Adrenal gland (tissue), 12 donors: ENCODE results near the gene BORCS6. TPM values are rescaled to one million over a fixed set of nuclear protein-coding genes. Genes with fewer than 3 reads are reported as not detected.
A peak's percentile ranks its signal among the peaks of the same experiment; 100 is the strongest.

Source experiments
- DNase-seq, 7 donors: peaks; one replicate each; pipeline ENCODE4 v3.0.0-alpha.2; 2019 to 2020
- H3K27ac ChIP-seq, 5 donors: fragments of 200-600 bp; sonication (generic) in 4 of 5; 1 replicate in 3 of 5; 2 replicates in 2 of 5; pipeline versions ENCODE4 v1.5.1 to v1.8.0; 2016 to 2020; ENCODE audit warnings: mild to moderate bottlenecking in 1 of 5
- H3K27me3 ChIP-seq: fragments of 200-600 bp; 2 replicates; pipeline ENCODE4 v1.8.0; 2021
- H3K36me3 ChIP-seq, 2 donors: fragments of 200-600 bp; replicated peaks in 1 of 2; 1 replicate in 1 of 2; 2 replicates in 1 of 2; pipeline versions ENCODE4 v1.5.1 to v1.8.0; 2018 to 2022
- H3K4me1 ChIP-seq, 2 donors: fragments of 200-600 bp; replicated peaks in 1 of 2; 1 replicate in 1 of 2; 2 replicates in 1 of 2; pipeline versions ENCODE4 v1.5.1 to v1.8.0; 2018 to 2021
- H3K4me3 ChIP-seq, 4 donors: fragments of 200-600 bp; sonication (generic) in 3 of 4; one replicate each; pipeline ENCODE4 v1.5.1; 2016 to 2018
- H3K9me3 ChIP-seq, 3 donors: fragments of 200-600 bp; sonication (generic) in 1 of 3; replicated peaks in 1 of 3; 1 replicate in 2 of 3; 2 replicates in 1 of 3; pipeline versions ENCODE4 v1.5.1 to v1.8.0; 2016 to 2021
- CTCF ChIP-seq, 6 experiments: fragments of 450-650 bp in 4 of 6; fragments of 200-600 bp in 2 of 6; sonication (generic) in 1 of 6; IDR thresholded peaks; 1 replicate in 5 of 6; 2 replicates in 1 of 6; pipeline versions ENCODE4 v1.5.1 to v1.8.0; 2016 to 2021; ENCODE audit warnings: antibody characterized with exemption in 6 of 6, mild to moderate bottlenecking in 2 of 6, moderate library complexity in 1 of 6
- POLR2A ChIP-seq, 2 donors: fragments of 450-650 bp; IDR thresholded peaks; one replicate each; pipeline ENCODE4 v1.6.1; 2017; ENCODE audit warnings: antibody characterized with exemption in 2 of 2, mild to moderate bottlenecking in 2 of 2, moderate library complexity in 1 of 2
- WGBS, 4 donors: extraction: QIAGEN DNeasy Blood & Tissue Kit in 2 of 4; methylation state at CpG; one replicate each; pipeline versions ENCODE4 v1.1.5 to v1.1.7; 2013 to 2017; 5-methylcytosine and 5-hydroxymethylcytosine counted together
- intact Hi-C, 2 donors: fragments of 100-400 bp; cut with DNase I; formaldehyde crosslinking; loops; one replicate each; pipeline versions ENCODE4 v1.14.1 to v1.15.0; 2022 to 2023
- polyA plus RNA-seq, 3 donors: library from polyadenylated mRNA; stranded (reverse); fragments of 200-250 nt in 2 of 3; fragments of 350-450 nt in 1 of 3; fragmentation: Illumina TruSeq in 1 of 3; extraction: RNeasy Lipid Tissue Mini Kit (QIAGEN cat#74804) in 1 of 3; gene quantifications; one replicate each; pipeline ENCODE4 v1.2.3, GENCODE V29; 2013 to 2014
- total RNA-seq, 9 donors: library from RNA; depleted of rRNA in 4 of 9; stranded (reverse); fragments of >200 nt in 4 of 9; fragments of 120-200 nt in 1 of 9; fragmentation: NEBNext Ultra II Directional in 1 of 9; extraction: Animal tissue kit (Norgen Biotek cat#: 25700) in 1 of 9; gene quantifications; one replicate each; pipeline versions ENCODE4 v1.1.0 to v1.2.4, GENCODE V29; 2013 to 2023
- donor health status: healthy with polysubstance abuse.
- donor health status: Bipolar disorder and iron deficiency.
- donor health status: DM: yes; HTN: yes; CAD: no.
- donor health status: DM: no; HTN: no; CAD: no.
- donor health status: DM: no; HTN: no; CAD: no.
- donor health status: DM: yes; HTN: yes; CAD: no.

BORCS6 gene
- total and polyA plus RNA-seq, 12 donors = 3.3 to 29.7 (median 12.3) TPM

DNA sequence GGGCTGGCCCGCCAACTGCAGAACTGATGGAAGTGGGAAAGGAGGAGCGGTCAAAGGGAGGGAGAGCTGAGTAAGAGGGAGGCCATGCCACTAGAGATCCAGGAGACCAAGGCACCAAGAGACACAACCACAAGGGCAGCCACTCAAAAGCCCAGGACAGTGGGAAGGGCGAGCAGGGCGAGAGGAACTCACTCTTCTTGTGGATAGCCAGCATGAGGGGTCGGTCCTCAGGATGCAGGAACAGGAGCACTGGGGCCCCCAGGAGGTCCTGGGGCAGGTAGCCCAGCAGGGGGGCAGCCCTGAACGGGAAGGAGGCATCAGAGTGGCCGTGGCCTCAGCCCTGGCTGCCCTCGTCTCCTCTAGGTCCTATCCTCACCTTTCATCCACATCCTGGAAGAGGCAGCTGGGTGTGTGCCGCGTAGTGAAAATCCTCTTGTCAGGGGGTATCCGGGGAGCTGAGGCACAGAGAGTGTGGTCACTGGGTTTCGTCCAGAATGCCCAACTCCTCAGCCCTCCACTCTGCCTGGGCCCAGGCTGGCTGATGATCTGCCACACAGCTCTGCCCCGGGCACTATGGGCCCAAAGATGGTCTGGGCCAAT, 42.1 kb downstream of the BORCS6 start:
- intact Hi-C loops = no loop called here
- peak in 1 of 7 donors; percentile 51 for DNase-seq
- Histone ChIP-seq H3K4me1 (peaks cover 18 to 37% of the 10 kb centered on the region in 2 donors), H3K9me3 (no peaks in the 10 kb centered on the region), H3K4me3 (no peak overlapping the region), H3K27ac (peak overlapping the region in 4 of 5 donors; percentile 6 to 81 (median 48)), H3K36me3 (peaks cover 0 to 80% of the 10 kb centered on the region in 2 donors), H3K27me3 (no peaks in the 10 kb centered on the region)
- WGBS, 4 donors = 72 to 88% (median 84%) methylated on average over 7 to 13 of the region's 13 CpGs
- TF ChIP-seq POLR2A (IDR thresholded peaks at IDR 0.05) (no peak), CTCF (IDR thresholded peaks at IDR 0.05) (no peak)

GRCh38 chr17:8147141-8147804, 42.7 kb downstream of the BORCS6 start:
- no peaks in the 10 kb centered on the region for H3K9me3 ChIP-seq
- H3K27me3 ChIP-seq = no peaks in the 10 kb centered on the region
- TF ChIP-seq CTCF (IDR thresholded peaks at IDR 0.05) = no peak
- TF ChIP-seq POLR2A (IDR thresholded peaks at IDR 0.05) = peak in 1 of 2 donors; percentile 21
- intact Hi-C loops = no loop called here
- peaks cover 0 to 85% of the 10 kb centered on the region in 2 donors for H3K36me3 ChIP-seq
- peaks cover 14 to 32% of the 10 kb centered on the region in 2 donors for H3K4me1 ChIP-seq
- no peak overlapping the region for H3K4me3 ChIP-seq
- H3K27ac ChIP-seq = peak overlapping the region in 4 of 5 donors; percentile 6 to 81 (median 48)
- DNase-seq = peak in 3 of 7 donors; percentile 39 to 54 (median 48)
- 72 to 79% (median 77%) methylated on average over 13 to 26 of the region's 26 CpGs for WGBS, 4 donors

DNA sequence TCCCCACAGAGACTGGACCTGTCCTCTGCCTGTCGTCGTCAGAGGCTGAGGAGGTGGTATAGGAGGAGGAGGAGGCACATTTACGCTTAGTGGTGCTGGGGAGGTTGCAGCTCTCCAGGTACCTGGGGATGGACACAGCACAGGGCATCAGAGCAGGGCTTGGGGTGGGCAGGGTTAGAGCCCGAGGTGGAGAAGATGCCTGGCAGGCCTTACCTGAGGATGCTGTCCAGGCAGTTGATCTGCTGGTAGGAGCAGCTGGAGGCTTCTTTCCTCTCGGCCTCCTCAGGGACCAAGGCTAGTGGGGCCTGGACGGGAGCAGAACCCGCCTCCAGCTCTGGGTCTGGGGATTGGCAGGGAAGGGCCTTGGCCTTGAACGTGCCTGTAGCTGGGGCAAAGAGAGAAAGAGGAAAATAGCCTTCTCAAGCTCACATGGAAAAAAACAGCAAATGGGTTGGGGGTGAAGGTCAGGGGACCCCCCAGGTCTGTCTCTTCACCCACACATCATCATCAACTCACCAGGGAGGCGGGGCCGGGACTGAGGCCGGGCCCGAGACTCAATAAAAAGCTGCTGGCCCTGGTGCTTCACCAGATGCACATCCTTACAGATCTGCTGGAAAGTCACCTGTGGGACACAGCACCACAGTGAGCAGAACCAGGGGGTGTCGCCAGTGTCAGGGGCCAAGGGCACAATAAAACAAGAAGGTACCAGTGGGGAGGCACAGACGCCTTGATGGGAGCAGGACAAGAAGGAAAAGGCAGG, 43.4 kb downstream of the BORCS6 start:
- intact Hi-C loops = no loop called here
- peak in 5 of 7 donors; percentile 28 to 56 (median 51) for DNase-seq
- 57 to 69% (median 65%) methylated on average over 14 of the region's 14 CpGs for WGBS, 4 donors
- Histone ChIP-seq H3K4me3 (no peak overlapping the region), H3K27ac (peak overlapping the region; percentile 6 to 81 (median 19)), H3K27me3 (no peaks in the 10 kb centered on the region), H3K4me1 (peaks cover 14 to 32% of the 10 kb centered on the region in 2 donors), H3K36me3 (peaks cover 0 to 92% of the 10 kb centered on the region in 2 donors), H3K9me3 (no peaks in the 10 kb centered on the region)
- TF ChIP-seq POLR2A (IDR thresholded peaks at IDR 0.05) = no peak
- TF ChIP-seq CTCF (IDR thresholded peaks at IDR 0.05) = no peak

DNA sequence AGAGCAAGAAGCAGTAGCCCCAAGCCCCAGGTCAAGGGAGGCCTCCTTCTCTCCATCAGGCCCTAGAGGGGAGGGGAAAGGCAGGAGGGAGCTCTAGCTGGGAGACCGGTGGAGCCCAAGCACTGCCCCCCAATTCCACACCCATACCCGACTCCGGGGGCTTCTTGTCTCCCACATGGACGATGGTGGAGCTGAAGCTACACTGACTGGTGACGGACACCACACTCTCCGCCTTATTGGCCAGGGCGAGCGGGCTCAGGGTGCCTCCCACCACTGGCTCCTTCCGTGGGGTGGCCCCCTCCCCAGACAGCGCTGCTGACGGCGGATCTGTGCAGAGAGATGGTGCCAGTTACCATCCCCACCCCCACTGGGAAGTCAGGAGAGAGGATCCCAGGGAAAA, 44.2 kb downstream of the BORCS6 start:
- no peaks in the 10 kb centered on the region for H3K9me3 ChIP-seq
- 87 to 93% (median 90%) methylated on average over 6 to 12 of the region's 12 CpGs for WGBS, 4 donors
- H3K27me3 ChIP-seq = no peaks in the 10 kb centered on the region
- no peak overlapping the region for H3K4me3 ChIP-seq
- TF ChIP-seq CTCF (IDR thresholded peaks at IDR 0.05) = no peak
- TF ChIP-seq POLR2A (IDR thresholded peaks at IDR 0.05) = no peak
- intact Hi-C loops = no loop called here
- peak overlapping the region in 2 of 5 donors; percentile 76 to 81 for H3K27ac ChIP-seq
- peak in 2 of 7 donors; percentile 24 to 57 for DNase-seq
- peaks cover 0 to 100% of the 10 kb centered on the region in 2 donors for H3K36me3 ChIP-seq
- H3K4me1 ChIP-seq = peaks cover 12 to 30% of the 10 kb centered on the region in 2 donors
